HepG2 (cell line): ENCODE measurements around the gene TMED9. TPM values are rescaled to one million over a fixed set of nuclear protein-coding genes. Genes with fewer than 3 reads are reported as not detected.

Experiments
- ATAC-seq: fragments of 200-7000 bp; cut with Tn5 transposase; 3 replicates; pipeline ENCODE4 v1.9.1; 2020; ENCODE audit warnings: mild to moderate bottlenecking, moderate library complexity
- BruUV-seq: library from RNA; stranded (reverse); fragments of 400-500 nt; replicated peaks from 2 replicates; lab custom pipeline; 2021; lab: Mats Ljungman, UMichigan
- CTCF ChIA-PET: fragments of 300-600 bp; formaldehyde crosslinking; extraction: SDS; loops from one replicate; lab custom pipeline; 2021; ENCODE audit warnings: low total read pairs, inconsistent platforms, low intra/inter-chr PET ratio; lab: Yijun Ruan, JAX
- POLR2A ChIA-PET: fragments of 350-600 bp; sonication (Branson Sonifier 250); formaldehyde crosslinking; loops from one replicate; lab custom pipeline; 2020; ENCODE audit warnings: antibody characterized with exemption, inconsistent platforms; lab: Yijun Ruan, JAX
- DNase-seq: peaks from one replicate; pipeline ENCODE4 v3.0.0-alpha.2; 2015; ENCODE audit warnings: low spot score
- FAIRE-seq: peaks from 3 replicates; lab custom pipeline; 2011; peaks lifted over from hg19 to GRCh38; lab: Jason Lieb, UNC
- H2AFZ ChIP-seq: one replicate; pipeline ENCODE4 v1.6.1; 2011; ENCODE audit warnings: low read length, inconsistent platforms
- H3K27ac ChIP-seq: fragments of 300-600 bp; 3 replicates; pipeline ENCODE4 v1.8.0; 2011; ENCODE audit warnings: mixed run types, mild to moderate bottlenecking, mixed read lengths, low read length, inconsistent platforms; ENCODE audit not compliant: insufficient read depth; ENCODE audit errors: extremely low read length
- H3K27me3 ChIP-seq, 2 experiments: fragments of 200-600 bp in 1 of 2; 2 replicates in 1 of 2; 3 replicates in 1 of 2; pipeline versions ENCODE4 v1.6.0 to v1.8.0; 2011; ENCODE audit warnings: low read length in 2 of 2, mild to moderate bottlenecking in 2 of 2, moderate library complexity in 2 of 2, inconsistent platforms in 1 of 2; ENCODE audit not compliant: insufficient read depth in 2 of 2, control insufficient read depth in 1 of 2
- H3K36me3 ChIP-seq, 2 experiments: fragments of 200-600 bp in 1 of 2; replicated peaks in 1 of 2; 2 replicates in 1 of 2; 3 replicates in 1 of 2; pipeline versions ENCODE4 v1.5.1 to v1.8.0; 2011; ENCODE audit warnings: low read length in 2 of 2, inconsistent platforms in 1 of 2; ENCODE audit not compliant: insufficient read depth in 2 of 2, control insufficient read depth in 1 of 2
- H3K4me1 ChIP-seq: 2 replicates; pipeline ENCODE4 v1.5.1; 2012; ENCODE audit warnings: low read length, inconsistent platforms; ENCODE audit not compliant: insufficient read depth
- H3K4me2 ChIP-seq: 2 replicates; pipeline ENCODE4 v1.6.0; 2011; ENCODE audit warnings: low read depth, low read length, inconsistent platforms
- H3K4me3 ChIP-seq, 3 experiments: fragments of 200-600 bp in 1 of 3; sonication (generic), shearing (Covaris generic) in 1 of 3; replicated peaks in 1 of 3; 2 replicates each; pipeline ENCODE4 v1.5.1; 2011 to 2016; ENCODE audit warnings: low read length in 3 of 3, inconsistent platforms in 2 of 3, low read depth in 2 of 3, mild to moderate bottlenecking in 2 of 3, control low read depth in 1 of 3, mixed read lengths in 1 of 3; ENCODE audit not compliant: insufficient read depth in 1 of 3
- H3K79me2 ChIP-seq: one replicate; pipeline ENCODE4 v1.6.1; 2011; ENCODE audit warnings: low read length, inconsistent platforms; ENCODE audit not compliant: insufficient read depth
- H3K9ac ChIP-seq: 2 replicates; pipeline ENCODE4 v1.6.0; 2011; ENCODE audit warnings: mild to moderate bottlenecking, low read depth, low read length, inconsistent platforms; ENCODE audit not compliant: insufficient read depth
- H3K9me3 ChIP-seq: 2 replicates; pipeline ENCODE4 v1.5.1; 2012; ENCODE audit warnings: mild to moderate bottlenecking, low read length
- H4K20me1 ChIP-seq: 2 replicates; pipeline ENCODE4 v1.6.0; 2011; ENCODE audit warnings: inconsistent platforms, mild to moderate bottlenecking, low read length, moderate library complexity; ENCODE audit not compliant: insufficient read depth
- FOXA1 ChIP-seq, 2 experiments: fragments of 450-650 bp in 1 of 2; sonication (generic) in 1 of 2; formaldehyde crosslinking in 1 of 2; IDR thresholded peaks; 2 replicates each; pipeline versions ENCODE4 v1.4.0 to v1.6.1; 2016 to 2020; ENCODE audit warnings: missing genetic modification reagents in 1 of 2
- HNF4A ChIP-seq: sonication (generic); formaldehyde crosslinking; IDR thresholded peaks from 2 replicates; pipeline ENCODE4 v1.4.0; 2020; ENCODE audit warnings: missing genetic modification reagents
- HNRNPL ChIP-seq: fragments of 200-400 bp; formaldehyde crosslinking; IDR thresholded peaks from 2 replicates; pipeline ENCODE4 v1.6.1; 2017; ENCODE audit warnings: mild to moderate bottlenecking, low read depth, low read length
- KDM5A ChIP-seq: fragments of 200-600 bp; sonication (generic); IDR thresholded peaks from 2 replicates; pipeline ENCODE4 v1.7.0; 2018; ENCODE audit warnings: antibody characterized with exemption, mild to moderate bottlenecking, low read length, borderline replicate concordance
- ONECUT2 ChIP-seq: sonication (generic); formaldehyde crosslinking; IDR thresholded peaks from 2 replicates; pipeline ENCODE4 v1.4.0; 2020; ENCODE audit warnings: missing genetic modification reagents
- SALL1 ChIP-seq: sonication (generic); formaldehyde crosslinking; IDR thresholded peaks from 2 replicates; pipeline ENCODE4 v1.8.0; 2022; ENCODE audit warnings: mild to moderate bottlenecking, missing genetic modification reagents
- SMAD1 ChIP-seq: sonication (generic); formaldehyde crosslinking; IDR thresholded peaks from 2 replicates; pipeline ENCODE4 v1.4.0; 2020; ENCODE audit warnings: missing genetic modification reagents, low read depth, mild to moderate bottlenecking, borderline replicate concordance
- SOX13 ChIP-seq, 3 experiments: fragments of 450-650 bp in 1 of 3; sonication (generic) in 1 of 3; formaldehyde crosslinking in 1 of 3; IDR thresholded peaks in 2 of 3; conservative IDR thresholded peaks in 1 of 3; 2 replicates each; pipeline versions ENCODE4 v1.5.0 to v1.6.1; 2016 to 2020; ENCODE audit warnings: antibody characterized with exemption in 1 of 3, mild to moderate bottlenecking in 1 of 3, missing compliant biosample characterization in 1 of 3, missing genetic modification reagents in 1 of 3, moderate library complexity in 1 of 3
- ZBTB10 ChIP-seq: sonication (generic); formaldehyde crosslinking; IDR thresholded peaks from 2 replicates; pipeline ENCODE4 v1.4.0; 2020; ENCODE audit warnings: missing genetic modification reagents, borderline replicate concordance
- ZFP91 ChIP-seq: sonication (generic); formaldehyde crosslinking; IDR thresholded peaks from 2 replicates; pipeline ENCODE4 v1.9.0; 2022; ENCODE audit warnings: missing genetic modification reagents, mild to moderate bottlenecking, borderline replicate concordance
- ZNF143 ChIP-seq: sonication (generic); formaldehyde crosslinking; IDR thresholded peaks from 2 replicates; pipeline ENCODE4 v1.4.0; 2020; ENCODE audit warnings: missing genetic modification reagents
- ZNF18 ChIP-seq: sonication (generic); formaldehyde crosslinking; IDR thresholded peaks from 2 replicates; pipeline ENCODE4 v1.8.0; 2022; ENCODE audit warnings: mild to moderate bottlenecking, missing genetic modification reagents; ENCODE audit not compliant: insufficient replicate concordance
- WGBS: methylation state at CpG from one replicate; pipeline ENCODE4 v1.1.6; 2017; ENCODE audit warnings: low lambda C conversion rate; 5-methylcytosine and 5-hydroxymethylcytosine counted together
- in situ Hi-C: cut with HindIII; loops from 2 replicates; pipeline ENCODE4 v1.10.0; 2017; ENCODE audit warnings: low pct_unique_long_range_greater_than_20kb; ENCODE audit not compliant: extremely low pct_ligation_motif_present
- intact Hi-C: fragments of 100-400 bp; cut with micrococcal nuclease; formaldehyde crosslinking; loops from one replicate; pipeline ENCODE4 v1.10.0; 2022; ENCODE audit not compliant: unreplicated experiment
- polyA plus RNA-seq, 8 experiments: library from polyadenylated mRNA; depleted of rRNA in 3 of 8; stranded (reverse) in 7 of 8; unstranded in 1 of 8; fragments of >200 nt; fragmentation: Illumina TruSeq in 4 of 8; extraction: Trizol in 4 of 8; gene quantifications; 2 replicates each; pipeline versions ENCODE4 v1.2.1 to v1.2.3, GENCODE V29; 2011 to 2016; ENCODE audit warnings: low read depth in 4 of 8, missing spikeins in 1 of 8, mixed read lengths in 1 of 8; ENCODE audit not compliant: insufficient read depth in 1 of 8
- total RNA-seq, 5 experiments: library from RNA; depleted of rRNA; stranded (reverse); fragments of >200 nt; fragmentation: Illumina TruSeq; extraction: Trizol; gene quantifications; 2 replicates each; pipeline ENCODE4 v1.2.3, GENCODE V29; 2016; ENCODE audit warnings: low read depth in 1 of 5

The TMED9 gene
- total and polyA plus RNA-seq, 2 of the 13 experiments (the other 11 are each of a cell fraction or from before 2014, with no cell fraction given) = 161 to 350 TPM

GRCh38 chr5:177552839-177553455 is 39.1 kb upstream of the TMED9 start:
- Histone ChIP-seq H3K4me2 (peak overlapping the region; percentile 86), H2AFZ (no peak overlapping the region), H3K9me3 (no peaks in the 10 kb centered on the region), H4K20me1 (peaks cover 7% of the 10 kb centered on the region; the same call in 1 of the 2 replicates), H3K27ac (peak overlapping the region; percentile 56), H3K36me3 (peaks cover 5 to 18% of the 10 kb centered on the region in 2 experiments), H3K4me3 (peak overlapping the region; percentile 96 to 98 (median 98)), H3K79me2 (peaks cover 57% of the 10 kb centered on the region), H3K27me3 (no peaks in the 10 kb centered on the region), H3K4me1 (peaks cover 56% of the 10 kb centered on the region), H3K9ac (peak overlapping the region; percentile 86)
- 25% methylated on average over 7 of the region's 16 CpGs for WGBS
- intact Hi-C loops (loop anchor here (5.0 kb wide), 1 partner anchor 36 kb away; the partner anchor contains the start of gene DDX41), in situ Hi-C loops (no loop called here)
- no TSS peak for BruUV-seq
- POLR2A ChIA-PET = interaction anchor here (0.7 to 1.0 kb wide), 2 partner anchors 35 to 56 kb away, joined by 3 to 4 read pairs; partner anchors contain the start of gene PDLIM7
- CTCF ChIA-PET = no interaction called here
- peak; percentile 69 for ATAC-seq
- no peak for FAIRE-seq
- peak; percentile 29 for DNase-seq
- TF ChIP-seq ZFP91 (CRISPR knock-in tag) = 0 out of 2 replicates have a peak, but pooled peaks have one; percentile 30
- no peak for TF ChIP-seq SOX13 (IDR thresholded peaks at IDR 0.05)
- no peak for TF ChIP-seq SOX13 (CRISPR knock-in tag; conservative IDR thresholded peaks at IDR 0.05 in 1 of 2, IDR thresholded peaks at IDR 0.05 in 1 of 2)
- TF ChIP-seq KDM5A = no peak
- TF ChIP-seq HNRNPL = 0 out of 2 replicates have a peak, but pooled peaks have one; percentile 39
- no peak; the same call in 1 of the 2 replicates for TF ChIP-seq HNF4A
- TF ChIP-seq SALL1 (CRISPR knock-in tag) = peak; percentile 7; the same call in 1 of the 2 replicates
- TF ChIP-seq ONECUT2 (CRISPR knock-in tag) = no peak
- no peak for TF ChIP-seq ZNF18 (CRISPR knock-in tag)
- no peak for TF ChIP-seq SMAD1
- no peak for TF ChIP-seq ZBTB10
- TF ChIP-seq ZNF143 = 0 out of 2 replicates have a peak, but pooled peaks have one; percentile 18
- TF ChIP-seq FOXA1 (IDR thresholded peaks at IDR 0.05) = no peak
- TF ChIP-seq FOXA1 (CRISPR knock-in tag; IDR thresholded peaks at IDR 0.05) = 0 out of 2 replicates have a peak, but pooled peaks have one; percentile 4
